SK-N-SH treated with all-trans-retinoic acid at 6 μM for 48 hours (cell line): ENCODE measurements around the gene CDH4.

Source experiments
- ATAC-seq: fragments of 200-7000 bp; cut with Tn5 transposase; 3 replicates; pipeline ENCODE4 v1.9.1; 2020; ENCODE audit warnings: mild to moderate bottlenecking, moderate library complexity
- ARNTL ChIP-seq: fragments of 450-650 bp; formaldehyde crosslinking; IDR thresholded peaks from 2 replicates; pipeline ENCODE4 v1.5.0; 2020; ENCODE audit warnings: low read depth, mild to moderate bottlenecking, moderate library complexity, borderline replicate concordance
- BACH2 ChIP-seq: fragments of 250-450 bp; sonication (Bioruptor Pico); IDR thresholded peaks from 2 replicates; pipeline ENCODE4 v1.9.0; 2021; ENCODE audit warnings: mild to moderate bottlenecking, borderline replicate concordance
- CSDC2 ChIP-seq: fragments of 250-450 bp; sonication (Bioruptor Pico); IDR thresholded peaks from 2 replicates; pipeline ENCODE4 v1.5.0; 2020; ENCODE audit warnings: mild to moderate bottlenecking, moderate library complexity
- CSRNP3 ChIP-seq: fragments of 250-450 bp; sonication (Bioruptor Pico); IDR thresholded peaks from 2 replicates; pipeline ENCODE4 v1.5.1; 2021; ENCODE audit warnings: mild to moderate bottlenecking, moderate library complexity
- ESRRG ChIP-seq: fragments of 250-450 bp; sonication (Bioruptor Pico); IDR thresholded peaks from 2 replicates; pipeline ENCODE4 v1.6.1; 2021; ENCODE audit warnings: mild to moderate bottlenecking
- GLIS3 ChIP-seq: fragments of 250-450 bp; sonication (Bioruptor Pico); IDR thresholded peaks from 2 replicates; pipeline ENCODE4 v1.5.0; 2020; ENCODE audit warnings: mild to moderate bottlenecking, moderate library complexity
- ISL1 ChIP-seq: fragments of 250-450 bp; sonication (Bioruptor Pico); IDR thresholded peaks from 2 replicates; pipeline ENCODE4 v2.1.2; 2022; ENCODE audit warnings: mild to moderate bottlenecking, moderate library complexity
- OSR1 ChIP-seq: fragments of 250-450 bp; sonication (Bioruptor Pico); IDR thresholded peaks from 2 replicates; pipeline ENCODE4 v1.8.0; 2022; ENCODE audit warnings: moderate library complexity, mild to moderate bottlenecking, inconsistent platforms
- POU6F1 ChIP-seq: fragments of 250-450 bp; sonication (Bioruptor Pico); IDR thresholded peaks from 2 replicates; pipeline ENCODE4 v1.8.0; 2021; ENCODE audit warnings: low read depth, mild to moderate bottlenecking, moderate library complexity, borderline replicate concordance
- PPARA ChIP-seq: fragments of 250-450 bp; sonication (Bioruptor Pico); IDR thresholded peaks from 2 replicates; pipeline ENCODE4 v1.5.0; 2020; ENCODE audit warnings: mild to moderate bottlenecking, borderline replicate concordance
- RARB ChIP-seq: fragments of 250-450 bp; sonication (Bioruptor Pico); IDR thresholded peaks from 2 replicates; pipeline ENCODE4 v1.8.0; 2021; ENCODE audit warnings: mild to moderate bottlenecking, moderate library complexity
- SNAI2 ChIP-seq: fragments of 250-450 bp; sonication (Bioruptor Pico); IDR thresholded peaks from 2 replicates; pipeline ENCODE4 v1.5.0; 2020; ENCODE audit warnings: mild to moderate bottlenecking, moderate library complexity
- TCF4 ChIP-seq: fragments of 250-450 bp; sonication (Bioruptor Pico); IDR thresholded peaks from 2 replicates; pipeline ENCODE4 v1.8.0; 2021; ENCODE audit warnings: mild to moderate bottlenecking, moderate library complexity, borderline replicate concordance
- TOX ChIP-seq: fragments of 250-450 bp; sonication (Bioruptor Pico); IDR thresholded peaks from 2 replicates; pipeline ENCODE4 v1.8.0; 2021; ENCODE audit warnings: mild to moderate bottlenecking, moderate library complexity, borderline replicate concordance
- ZC3H10 ChIP-seq: fragments of 250-450 bp; sonication (Bioruptor Pico); IDR thresholded peaks from 2 replicates; pipeline ENCODE4 v1.5.1; 2021; ENCODE audit warnings: mild to moderate bottlenecking, moderate library complexity
- ZFP3 ChIP-seq: fragments of 250-450 bp; sonication (Bioruptor Pico); IDR thresholded peaks from 2 replicates; pipeline ENCODE4 v1.5.0; 2020; ENCODE audit warnings: mild to moderate bottlenecking, moderate library complexity
- ZFP30 ChIP-seq: fragments of 450-650 bp; formaldehyde crosslinking; IDR thresholded peaks from 2 replicates; pipeline ENCODE4 v1.5.0; 2022; ENCODE audit warnings: mild to moderate bottlenecking, moderate library complexity
- ZNF565 ChIP-seq: fragments of 450-650 bp; formaldehyde crosslinking; conservative IDR thresholded peaks from 2 replicates; pipeline ENCODE4 v1.5.0; 2020; ENCODE audit warnings: low read depth, mild to moderate bottlenecking, moderate library complexity
- ZNF70 ChIP-seq: fragments of 450-650 bp; formaldehyde crosslinking; IDR thresholded peaks from 2 replicates; pipeline ENCODE4 v1.5.0; 2020; ENCODE audit warnings: mild to moderate bottlenecking, moderate library complexity
- ZNF8 ChIP-seq: fragments of 450-650 bp; formaldehyde crosslinking; IDR thresholded peaks from 2 replicates; pipeline ENCODE4 v1.5.0; 2020; ENCODE audit warnings: mild to moderate bottlenecking, moderate library complexity
- TF ChIP-seq, protein P1 (sequence below): fragments of 250-450 bp; sonication (Bioruptor Pico); IDR thresholded peaks from 2 replicates; pipeline ENCODE4 v1.8.0; 2020; ENCODE audit warnings: mild to moderate bottlenecking, moderate library complexity, borderline replicate concordance
- TF ChIP-seq, protein P2 (sequence below): fragments of 250-450 bp; sonication (Bioruptor Pico); IDR thresholded peaks from 2 replicates; pipeline ENCODE4 v1.5.0; 2020; ENCODE audit warnings: mild to moderate bottlenecking, moderate library complexity

The CDH4 gene

DNA sequence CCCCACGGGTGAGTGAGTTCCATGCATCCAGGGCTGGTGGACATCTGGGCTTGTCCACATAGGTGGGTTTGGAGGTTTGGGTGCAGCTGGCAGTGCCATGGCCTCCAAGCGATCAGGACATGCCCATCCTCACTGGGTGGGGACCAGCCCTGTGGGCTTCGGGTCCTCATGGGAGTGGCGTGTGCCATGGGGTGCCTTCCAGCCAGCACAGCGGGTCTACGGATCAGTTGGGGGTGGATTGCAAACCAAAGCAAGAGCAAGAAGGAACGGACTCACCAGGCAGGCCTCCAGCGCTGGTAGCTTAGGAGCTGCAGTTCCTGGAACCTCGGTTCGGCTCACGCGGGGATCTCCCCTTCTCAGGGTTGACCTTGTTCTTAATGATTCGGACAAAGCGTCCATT is 449.3 kb downstream of the CDH4 start:
- TF ChIP-seq OSR1 (CRISPR knock-in tag), result no peak
- no peak for TF ChIP-seq BACH2 (CRISPR knock-in tag)
- no peak for TF ChIP-seq SNAI2
- no peak for TF ChIP-seq ISL1 (CRISPR knock-in tag)
- no peak for TF ChIP-seq ZNF565 (CRISPR knock-in tag)
- TF ChIP-seq, protein P1, sequence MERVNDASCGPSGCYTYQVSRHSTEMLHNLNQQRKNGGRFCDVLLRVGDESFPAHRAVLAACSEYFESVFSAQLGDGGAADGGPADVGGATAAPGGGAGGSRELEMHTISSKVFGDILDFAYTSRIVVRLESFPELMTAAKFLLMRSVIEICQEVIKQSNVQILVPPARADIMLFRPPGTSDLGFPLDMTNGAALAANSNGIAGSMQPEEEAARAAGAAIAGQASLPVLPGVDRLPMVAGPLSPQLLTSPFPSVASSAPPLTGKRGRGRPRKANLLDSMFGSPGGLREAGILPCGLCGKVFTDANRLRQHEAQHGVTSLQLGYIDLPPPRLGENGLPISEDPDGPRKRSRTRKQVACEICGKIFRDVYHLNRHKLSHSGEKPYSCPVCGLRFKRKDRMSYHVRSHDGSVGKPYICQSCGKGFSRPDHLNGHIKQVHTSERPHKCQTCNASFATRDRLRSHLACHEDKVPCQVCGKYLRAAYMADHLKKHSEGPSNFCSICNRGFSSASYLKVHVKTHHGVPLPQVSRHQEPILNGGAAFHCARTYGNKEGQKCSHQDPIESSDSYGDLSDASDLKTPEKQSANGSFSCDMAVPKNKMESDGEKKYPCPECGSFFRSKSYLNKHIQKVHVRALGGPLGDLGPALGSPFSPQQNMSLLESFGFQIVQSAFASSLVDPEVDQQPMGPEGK (CRISPR knock-in tag), result no peak
- no peak for TF ChIP-seq TCF4 (CRISPR knock-in tag)
- TF ChIP-seq CSDC2 (CRISPR knock-in tag), result no peak
- TF ChIP-seq RARB (CRISPR knock-in tag), result no peak
- TF ChIP-seq PPARA (CRISPR knock-in tag), result no peak
- no peak for TF ChIP-seq TOX (CRISPR knock-in tag)
- TF ChIP-seq ARNTL (CRISPR knock-in tag), result no peak
- no peak for TF ChIP-seq ZNF8 (CRISPR knock-in tag)
- no peak for TF ChIP-seq ESRRG (CRISPR knock-in tag)
- TF ChIP-seq, protein P2, sequence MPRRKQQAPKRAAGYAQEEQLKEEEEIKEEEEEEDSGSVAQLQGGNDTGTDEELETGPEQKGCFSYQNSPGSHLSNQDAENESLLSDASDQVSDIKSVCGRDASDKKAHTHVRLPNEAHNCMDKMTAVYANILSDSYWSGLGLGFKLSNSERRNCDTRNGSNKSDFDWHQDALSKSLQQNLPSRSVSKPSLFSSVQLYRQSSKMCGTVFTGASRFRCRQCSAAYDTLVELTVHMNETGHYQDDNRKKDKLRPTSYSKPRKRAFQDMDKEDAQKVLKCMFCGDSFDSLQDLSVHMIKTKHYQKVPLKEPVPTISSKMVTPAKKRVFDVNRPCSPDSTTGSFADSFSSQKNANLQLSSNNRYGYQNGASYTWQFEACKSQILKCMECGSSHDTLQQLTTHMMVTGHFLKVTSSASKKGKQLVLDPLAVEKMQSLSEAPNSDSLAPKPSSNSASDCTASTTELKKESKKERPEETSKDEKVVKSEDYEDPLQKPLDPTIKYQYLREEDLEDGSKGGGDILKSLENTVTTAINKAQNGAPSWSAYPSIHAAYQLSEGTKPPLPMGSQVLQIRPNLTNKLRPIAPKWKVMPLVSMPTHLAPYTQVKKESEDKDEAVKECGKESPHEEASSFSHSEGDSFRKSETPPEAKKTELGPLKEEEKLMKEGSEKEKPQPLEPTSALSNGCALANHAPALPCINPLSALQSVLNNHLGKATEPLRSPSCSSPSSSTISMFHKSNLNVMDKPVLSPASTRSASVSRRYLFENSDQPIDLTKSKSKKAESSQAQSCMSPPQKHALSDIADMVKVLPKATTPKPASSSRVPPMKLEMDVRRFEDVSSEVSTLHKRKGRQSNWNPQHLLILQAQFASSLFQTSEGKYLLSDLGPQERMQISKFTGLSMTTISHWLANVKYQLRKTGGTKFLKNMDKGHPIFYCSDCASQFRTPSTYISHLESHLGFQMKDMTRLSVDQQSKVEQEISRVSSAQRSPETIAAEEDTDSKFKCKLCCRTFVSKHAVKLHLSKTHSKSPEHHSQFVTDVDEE, result no peak
- no peak for ATAC-seq

GRCh38 chr20:61701802-61702201 is 449.7 kb downstream of the CDH4 start:
- no peak for ATAC-seq

DNA sequence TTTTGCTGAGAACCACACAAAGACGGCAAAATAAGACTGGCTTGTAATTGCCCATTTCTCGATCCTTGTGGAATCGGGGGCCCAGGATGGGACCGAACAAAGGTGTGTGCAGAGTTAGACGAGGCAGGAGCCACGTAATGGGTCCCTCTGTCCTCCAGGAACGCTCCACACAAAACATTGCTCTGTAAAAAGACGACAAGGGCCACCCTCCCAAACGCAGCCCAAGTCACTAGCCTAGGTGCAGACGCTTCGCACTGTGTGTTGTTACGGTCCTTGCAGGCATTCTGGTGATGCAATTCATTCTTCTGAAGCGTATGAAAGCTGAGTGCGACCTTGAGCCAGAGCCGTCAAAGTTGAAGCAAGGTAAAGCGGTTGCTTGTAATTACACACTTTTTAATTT is 450.2 kb downstream of the CDH4 start:
- no peak for ATAC-seq
- TF ChIP-seq POU6F1 (CRISPR knock-in tag), result no peak
- no peak for TF ChIP-seq GLIS3
- TF ChIP-seq, protein P2, result no peak
- TF ChIP-seq ISL1 (CRISPR knock-in tag), result no peak
- TF ChIP-seq CSDC2 (CRISPR knock-in tag), result no peak
- TF ChIP-seq ZNF565 (CRISPR knock-in tag), result no peak
- no peak for TF ChIP-seq OSR1 (CRISPR knock-in tag)
- TF ChIP-seq TOX (CRISPR knock-in tag), result no peak

More at GRCh38 chr20:61701802-61702201, 449.7 kb downstream of the CDH4 start:
- TF ChIP-seq ZNF565 (CRISPR knock-in tag), result no peak
- TF ChIP-seq SNAI2, result no peak
- no peak for TF ChIP-seq CSRNP3
- no peak for TF ChIP-seq ZNF70
- TF ChIP-seq GLIS3, result no peak
- TF ChIP-seq RARB (CRISPR knock-in tag), result no peak
- TF ChIP-seq ZFP3, result no peak
- TF ChIP-seq BACH2 (CRISPR knock-in tag), result no peak
- TF ChIP-seq ZNF8 (CRISPR knock-in tag), result no peak
- TF ChIP-seq ZC3H10 (CRISPR knock-in tag), result no peak
- no peak for TF ChIP-seq CSDC2 (CRISPR knock-in tag)
- no peak for TF ChIP-seq ISL1 (CRISPR knock-in tag)
- TF ChIP-seq POU6F1 (CRISPR knock-in tag), result no peak
- TF ChIP-seq ZFP30 (CRISPR knock-in tag), result no peak
